Measurements from ENCODE around the gene CBX8.

GRCh38 chr17:79796444-79796762, 474 bp downstream of the CBX8 start:
- TF ChIP-seq CREB1 (CRISPR knock-in tag; IDR thresholded peaks at IDR 0.05) (no peak), CBFB (CRISPR knock-in tag; IDR thresholded peaks at IDR 0.05; ENCODE audit: low read depth) (no peak), IRF2 (CRISPR knock-in tag; IDR thresholded peaks at IDR 0.05; ENCODE audit: borderline replicate concordance, low read depth) (no peak), TCF7 (CRISPR knock-in tag; IDR thresholded peaks at IDR 0.05; ENCODE audit: low read depth) (no peak), TEAD4 (CRISPR knock-in tag; IDR thresholded peaks at IDR 0.05) (no peak), RELA (CRISPR knock-in tag; IDR thresholded peaks at IDR 0.05; ENCODE audit: borderline replicate concordance) (no peak), FOXJ3 (CRISPR knock-in tag; IDR thresholded peaks at IDR 0.05; ENCODE audit: borderline replicate concordance) (no peak)
- TF ChIP-seq, protein P1, sequence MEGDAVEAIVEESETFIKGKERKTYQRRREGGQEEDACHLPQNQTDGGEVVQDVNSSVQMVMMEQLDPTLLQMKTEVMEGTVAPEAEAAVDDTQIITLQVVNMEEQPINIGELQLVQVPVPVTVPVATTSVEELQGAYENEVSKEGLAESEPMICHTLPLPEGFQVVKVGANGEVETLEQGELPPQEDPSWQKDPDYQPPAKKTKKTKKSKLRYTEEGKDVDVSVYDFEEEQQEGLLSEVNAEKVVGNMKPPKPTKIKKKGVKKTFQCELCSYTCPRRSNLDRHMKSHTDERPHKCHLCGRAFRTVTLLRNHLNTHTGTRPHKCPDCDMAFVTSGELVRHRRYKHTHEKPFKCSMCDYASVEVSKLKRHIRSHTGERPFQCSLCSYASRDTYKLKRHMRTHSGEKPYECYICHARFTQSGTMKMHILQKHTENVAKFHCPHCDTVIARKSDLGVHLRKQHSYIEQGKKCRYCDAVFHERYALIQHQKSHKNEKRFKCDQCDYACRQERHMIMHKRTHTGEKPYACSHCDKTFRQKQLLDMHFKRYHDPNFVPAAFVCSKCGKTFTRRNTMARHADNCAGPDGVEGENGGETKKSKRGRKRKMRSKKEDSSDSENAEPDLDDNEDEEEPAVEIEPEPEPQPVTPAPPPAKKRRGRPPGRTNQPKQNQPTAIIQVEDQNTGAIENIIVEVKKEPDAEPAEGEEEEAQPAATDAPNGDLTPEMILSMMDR (IDR thresholded peaks at IDR 0.05): no peak
- TF ChIP-seq, protein P2, sequence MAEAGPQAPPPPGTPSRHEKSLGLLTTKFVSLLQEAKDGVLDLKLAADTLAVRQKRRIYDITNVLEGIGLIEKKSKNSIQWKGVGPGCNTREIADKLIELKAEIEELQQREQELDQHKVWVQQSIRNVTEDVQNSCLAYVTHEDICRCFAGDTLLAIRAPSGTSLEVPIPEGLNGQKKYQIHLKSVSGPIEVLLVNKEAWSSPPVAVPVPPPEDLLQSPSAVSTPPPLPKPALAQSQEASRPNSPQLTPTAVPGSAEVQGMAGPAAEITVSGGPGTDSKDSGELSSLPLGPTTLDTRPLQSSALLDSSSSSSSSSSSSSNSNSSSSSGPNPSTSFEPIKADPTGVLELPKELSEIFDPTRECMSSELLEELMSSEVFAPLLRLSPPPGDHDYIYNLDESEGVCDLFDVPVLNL (CRISPR knock-in tag; IDR thresholded peaks at IDR 0.05; ENCODE audit: borderline replicate concordance, low read depth): no peak
- TF ChIP-seq, protein P3, sequence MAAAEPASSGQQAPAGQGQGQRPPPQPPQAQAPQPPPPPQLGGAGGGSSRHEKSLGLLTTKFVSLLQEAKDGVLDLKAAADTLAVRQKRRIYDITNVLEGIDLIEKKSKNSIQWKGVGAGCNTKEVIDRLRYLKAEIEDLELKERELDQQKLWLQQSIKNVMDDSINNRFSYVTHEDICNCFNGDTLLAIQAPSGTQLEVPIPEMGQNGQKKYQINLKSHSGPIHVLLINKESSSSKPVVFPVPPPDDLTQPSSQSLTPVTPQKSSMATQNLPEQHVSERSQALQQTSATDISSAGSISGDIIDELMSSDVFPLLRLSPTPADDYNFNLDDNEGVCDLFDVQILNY (CRISPR knock-in tag; IDR thresholded peaks at IDR 0.05): no peak

All from WTC11 (cell line).